HEK293 (cell line): Measurements from ENCODE around the gene NCKAP5L.
A peak's percentile ranks its signal among the peaks of the same experiment; 100 is the strongest.

ENCODE experiments used
- GLIS1 ChIP-seq: fragments of 450-650 bp; formaldehyde crosslinking; IDR thresholded peaks from 2 replicates; pipeline ENCODE4 v1.5.1; 2016; ENCODE audit warnings: missing biosample characterization, missing genetic modification characterization
- KLF8 ChIP-seq: fragments of 450-650 bp; formaldehyde crosslinking; IDR thresholded peaks from 2 replicates; pipeline ENCODE4 v1.5.1; 2016; ENCODE audit warnings: missing biosample characterization, missing genetic modification characterization
- KLF9 ChIP-seq: fragments of 450-650 bp; formaldehyde crosslinking; IDR thresholded peaks from 2 replicates; pipeline ENCODE4 v1.5.1; 2016; ENCODE audit warnings: missing biosample characterization, missing genetic modification characterization, low read depth
- MYNN ChIP-seq: fragments of 450-650 bp; formaldehyde crosslinking; IDR thresholded peaks from 2 replicates; pipeline ENCODE4 v1.5.1; 2016; ENCODE audit warnings: missing biosample characterization, missing genetic modification characterization, borderline replicate concordance
- MZF1 ChIP-seq: fragments of 450-650 bp; formaldehyde crosslinking; IDR thresholded peaks from 2 replicates; pipeline ENCODE4 v1.5.1; 2017; ENCODE audit warnings: missing biosample characterization, missing genetic modification characterization, borderline replicate concordance
- PRDM1 ChIP-seq: fragments of 450-650 bp; formaldehyde crosslinking; IDR thresholded peaks from 2 replicates; pipeline ENCODE4; 2016; ENCODE audit warnings: missing biosample characterization, missing genetic modification characterization
- WT1 ChIP-seq: fragments of 450-650 bp; formaldehyde crosslinking; IDR thresholded peaks from 2 replicates; pipeline ENCODE4 v1.5.1; 2016; ENCODE audit warnings: missing biosample characterization, missing genetic modification characterization
- ZFP69B ChIP-seq: fragments of 450-650 bp; formaldehyde crosslinking; IDR thresholded peaks from 2 replicates; pipeline ENCODE4 v1.5.1; 2016; ENCODE audit warnings: missing biosample characterization, missing genetic modification characterization
- ZNF121 ChIP-seq: fragments of 450-650 bp; formaldehyde crosslinking; IDR thresholded peaks from 2 replicates; pipeline ENCODE4 v1.5.1; 2016; ENCODE audit warnings: missing biosample characterization, missing genetic modification characterization
- ZNF155 ChIP-seq: fragments of 450-650 bp; formaldehyde crosslinking; IDR thresholded peaks from 2 replicates; pipeline ENCODE4 v1.5.1; 2016; ENCODE audit warnings: missing biosample characterization, missing genetic modification characterization
- ZNF2 ChIP-seq: fragments of 450-650 bp; formaldehyde crosslinking; IDR thresholded peaks from 2 replicates; pipeline ENCODE4 v1.5.1; 2016; ENCODE audit warnings: missing biosample characterization, missing genetic modification characterization
- ZNF221 ChIP-seq: fragments of 450-650 bp; formaldehyde crosslinking; IDR thresholded peaks from 2 replicates; pipeline ENCODE4 v1.5.1; 2017; ENCODE audit warnings: missing biosample characterization, missing genetic modification characterization, borderline replicate concordance
- ZNF37A ChIP-seq: fragments of 450-650 bp; IDR thresholded peaks from 2 replicates; pipeline ENCODE4 v1.5.1; 2018; ENCODE audit warnings: missing biosample characterization, missing genetic modification characterization
- ZNF426 ChIP-seq: fragments of 450-650 bp; formaldehyde crosslinking; IDR thresholded peaks from 2 replicates; pipeline ENCODE4 v1.5.1; 2017; ENCODE audit warnings: missing biosample characterization, missing genetic modification characterization, mild to moderate bottlenecking, inconsistent platforms, moderate library complexity
- ZNF561 ChIP-seq: fragments of 450-650 bp; IDR thresholded peaks from 2 replicates; pipeline ENCODE4 v1.5.1; 2018; ENCODE audit warnings: missing biosample characterization, missing genetic modification characterization, borderline replicate concordance
- ZNF600 ChIP-seq: fragments of 450-650 bp; formaldehyde crosslinking; IDR thresholded peaks from 2 replicates; pipeline ENCODE4 v1.5.1; 2016; ENCODE audit warnings: missing biosample characterization, missing genetic modification characterization
- ZNF791 ChIP-seq: fragments of 450-650 bp; formaldehyde crosslinking; IDR thresholded peaks from 2 replicates; pipeline ENCODE4 v1.5.1; 2016; ENCODE audit warnings: missing biosample characterization, missing genetic modification characterization
- ZNF843 ChIP-seq: fragments of 450-650 bp; formaldehyde crosslinking; IDR thresholded peaks from 2 replicates; pipeline ENCODE4 v1.5.1; 2016; ENCODE audit warnings: missing biosample characterization, missing genetic modification characterization
- TF ChIP-seq, protein P1 (sequence below): fragments of 450-650 bp; formaldehyde crosslinking; conservative IDR thresholded peaks from 2 replicates; pipeline ENCODE4 v1.5.1; 2016; ENCODE audit warnings: low read depth, missing biosample characterization, missing genetic modification characterization
- TF ChIP-seq, protein P2 (sequence below): fragments of 450-650 bp; formaldehyde crosslinking; IDR thresholded peaks from 2 replicates; pipeline ENCODE4 v1.5.0; 2017; ENCODE audit warnings: missing biosample characterization, missing genetic modification characterization, borderline replicate concordance
- TF ChIP-seq, protein P3 (sequence below): fragments of 450-650 bp; formaldehyde crosslinking; IDR thresholded peaks from 2 replicates; pipeline ENCODE4 v1.5.1; 2016; ENCODE audit warnings: missing biosample characterization, missing genetic modification characterization
- TF ChIP-seq, protein P4 (sequence below): fragments of 450-650 bp; formaldehyde crosslinking; IDR thresholded peaks from 2 replicates; pipeline ENCODE4 v1.5.1; 2016; ENCODE audit warnings: missing biosample characterization, missing genetic modification characterization, borderline replicate concordance
- TF ChIP-seq, protein P5 (sequence below): fragments of 450-650 bp; formaldehyde crosslinking; IDR thresholded peaks from 2 replicates; pipeline ENCODE4 v1.5.1; 2017; ENCODE audit warnings: missing biosample characterization, missing genetic modification characterization
- TF ChIP-seq, protein P6 (sequence below): fragments of 450-650 bp; formaldehyde crosslinking; IDR thresholded peaks from 2 replicates; pipeline ENCODE4 v1.5.1; 2016; ENCODE audit warnings: missing biosample characterization, missing genetic modification characterization
- TF ChIP-seq, protein P7 (sequence below): fragments of 450-650 bp; formaldehyde crosslinking; IDR thresholded peaks from 2 replicates; pipeline ENCODE4 v1.5.1; 2016; ENCODE audit warnings: missing biosample characterization, missing genetic modification characterization

The NCKAP5L gene

DNA sequence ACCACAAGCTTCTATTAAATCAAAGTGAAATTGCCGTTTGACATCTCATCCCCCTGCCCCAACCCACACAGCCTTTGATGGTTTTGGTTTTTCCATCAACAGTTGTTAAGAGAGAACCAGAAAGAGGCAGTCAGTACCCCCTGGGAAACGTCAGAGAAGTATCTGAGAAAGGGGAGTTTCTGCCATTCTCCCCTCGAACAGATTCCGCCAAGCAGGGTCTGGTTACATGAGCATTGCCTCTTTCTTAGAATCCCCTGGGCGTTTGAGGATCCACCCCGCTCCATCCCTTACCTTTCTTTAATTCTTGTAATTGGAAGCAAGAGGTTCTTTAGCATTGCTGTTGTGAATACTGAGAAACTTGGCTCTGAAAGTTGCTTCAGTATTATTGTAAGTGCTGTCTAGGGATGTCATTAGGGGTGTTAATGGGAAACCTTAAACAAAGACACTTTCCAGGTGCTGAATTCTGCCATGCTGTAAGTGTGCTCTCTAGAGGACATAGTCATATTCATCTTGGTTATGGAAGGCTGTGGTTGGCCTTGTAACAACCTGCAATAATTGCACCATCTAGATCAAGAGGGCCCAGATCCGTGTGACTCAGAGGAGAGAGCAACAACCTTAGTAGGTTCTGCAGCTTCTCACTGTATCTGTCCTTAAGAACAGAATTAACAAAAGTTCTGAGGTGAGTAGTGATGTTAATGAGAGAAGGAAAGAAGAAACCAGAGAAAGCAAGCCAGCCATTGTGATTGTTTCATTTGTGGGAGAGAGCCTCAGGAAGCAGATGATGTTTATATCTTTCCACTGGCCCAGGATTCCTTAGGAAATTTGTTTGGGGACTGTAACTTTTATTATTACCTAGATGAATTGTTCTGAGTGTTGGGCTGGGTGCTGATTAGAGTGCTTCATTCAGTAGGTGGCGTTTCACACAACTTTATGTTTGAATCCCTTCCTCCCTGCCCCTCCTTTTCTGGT, 77.9 kb downstream of the NCKAP5L start (continued):
- TF ChIP-seq, protein P1, sequence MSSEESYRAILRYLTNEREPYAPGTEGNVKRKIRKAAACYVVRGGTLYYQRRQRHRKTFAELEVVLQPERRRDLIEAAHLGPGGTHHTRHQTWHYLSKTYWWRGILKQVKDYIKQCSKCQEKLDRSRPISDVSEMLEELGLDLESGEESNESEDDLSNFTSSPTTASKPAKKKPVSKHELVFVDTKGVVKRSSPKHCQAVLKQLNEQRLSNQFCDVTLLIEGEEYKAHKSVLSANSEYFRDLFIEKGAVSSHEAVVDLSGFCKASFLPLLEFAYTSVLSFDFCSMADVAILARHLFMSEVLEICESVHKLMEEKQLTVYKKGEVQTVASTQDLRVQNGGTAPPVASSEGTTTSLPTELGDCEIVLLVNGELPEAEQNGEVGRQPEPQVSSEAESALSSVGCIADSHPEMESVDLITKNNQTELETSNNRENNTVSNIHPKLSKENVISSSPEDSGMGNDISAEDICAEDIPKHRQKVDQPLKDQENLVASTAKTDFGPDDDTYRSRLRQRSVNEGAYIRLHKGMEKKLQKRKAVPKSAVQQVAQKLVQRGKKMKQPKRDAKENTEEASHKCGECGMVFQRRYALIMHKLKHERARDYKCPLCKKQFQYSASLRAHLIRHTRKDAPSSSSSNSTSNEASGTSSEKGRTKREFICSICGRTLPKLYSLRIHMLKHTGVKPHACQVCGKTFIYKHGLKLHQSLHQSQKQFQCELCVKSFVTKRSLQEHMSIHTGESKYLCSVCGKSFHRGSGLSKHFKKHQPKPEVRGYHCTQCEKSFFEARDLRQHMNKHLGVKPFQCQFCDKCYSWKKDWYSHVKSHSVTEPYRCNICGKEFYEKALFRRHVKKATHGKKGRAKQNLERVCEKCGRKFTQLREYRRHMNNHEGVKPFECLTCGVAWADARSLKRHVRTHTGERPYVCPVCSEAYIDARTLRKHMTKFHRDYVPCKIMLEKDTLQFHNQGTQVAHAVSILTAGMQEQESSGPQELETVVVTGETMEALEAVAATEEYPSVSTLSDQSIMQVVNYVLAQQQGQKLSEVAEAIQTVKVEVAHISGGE (tag by site-specific recombination) = no peak
- TF ChIP-seq, protein P2, sequence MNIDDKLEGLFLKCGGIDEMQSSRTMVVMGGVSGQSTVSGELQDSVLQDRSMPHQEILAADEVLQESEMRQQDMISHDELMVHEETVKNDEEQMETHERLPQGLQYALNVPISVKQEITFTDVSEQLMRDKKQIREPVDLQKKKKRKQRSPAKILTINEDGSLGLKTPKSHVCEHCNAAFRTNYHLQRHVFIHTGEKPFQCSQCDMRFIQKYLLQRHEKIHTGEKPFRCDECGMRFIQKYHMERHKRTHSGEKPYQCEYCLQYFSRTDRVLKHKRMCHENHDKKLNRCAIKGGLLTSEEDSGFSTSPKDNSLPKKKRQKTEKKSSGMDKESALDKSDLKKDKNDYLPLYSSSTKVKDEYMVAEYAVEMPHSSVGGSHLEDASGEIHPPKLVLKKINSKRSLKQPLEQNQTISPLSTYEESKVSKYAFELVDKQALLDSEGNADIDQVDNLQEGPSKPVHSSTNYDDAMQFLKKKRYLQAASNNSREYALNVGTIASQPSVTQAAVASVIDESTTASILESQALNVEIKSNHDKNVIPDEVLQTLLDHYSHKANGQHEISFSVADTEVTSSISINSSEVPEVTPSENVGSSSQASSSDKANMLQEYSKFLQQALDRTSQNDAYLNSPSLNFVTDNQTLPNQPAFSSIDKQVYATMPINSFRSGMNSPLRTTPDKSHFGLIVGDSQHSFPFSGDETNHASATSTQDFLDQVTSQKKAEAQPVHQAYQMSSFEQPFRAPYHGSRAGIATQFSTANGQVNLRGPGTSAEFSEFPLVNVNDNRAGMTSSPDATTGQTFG = no peak
- TF ChIP-seq ZNF221 (tag by site-specific recombination) (no peak), ZNF426 (tag by site-specific recombination) (no peak), ZNF600 (peak; percentile 95), MZF1 (tag by site-specific recombination) (peak; percentile 80), KLF9 (tag by site-specific recombination) (no peak), KLF8 (no peak), ZNF791 (tag by site-specific recombination) (no peak), GLIS1 (no peak), ZNF843 (no peak), ZNF121 (tag by site-specific recombination) (no peak), MYNN (no peak), ZNF561 (tag by site-specific recombination) (0 out of 2 replicates have a peak, but pooled peaks have one; percentile 16), ZNF2 (no peak), WT1 (no peak), ZFP69B (tag by site-specific recombination) (peak; percentile 68; the same call in 1 of the 2 replicates), ZNF155 (tag by site-specific recombination) (no peak), ZNF37A (tag by site-specific recombination) (no peak), PRDM1 (tag by site-specific recombination) (peak; percentile 76; the same call in 1 of the 2 replicates)
- TF ChIP-seq, protein P3, sequence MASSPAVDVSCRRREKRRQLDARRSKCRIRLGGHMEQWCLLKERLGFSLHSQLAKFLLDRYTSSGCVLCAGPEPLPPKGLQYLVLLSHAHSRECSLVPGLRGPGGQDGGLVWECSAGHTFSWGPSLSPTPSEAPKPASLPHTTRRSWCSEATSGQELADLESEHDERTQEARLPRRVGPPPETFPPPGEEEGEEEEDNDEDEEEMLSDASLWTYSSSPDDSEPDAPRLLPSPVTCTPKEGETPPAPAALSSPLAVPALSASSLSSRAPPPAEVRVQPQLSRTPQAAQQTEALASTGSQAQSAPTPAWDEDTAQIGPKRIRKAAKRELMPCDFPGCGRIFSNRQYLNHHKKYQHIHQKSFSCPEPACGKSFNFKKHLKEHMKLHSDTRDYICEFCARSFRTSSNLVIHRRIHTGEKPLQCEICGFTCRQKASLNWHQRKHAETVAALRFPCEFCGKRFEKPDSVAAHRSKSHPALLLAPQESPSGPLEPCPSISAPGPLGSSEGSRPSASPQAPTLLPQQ (tag by site-specific recombination) = peak; percentile 71; the same call in 1 of the 2 replicates
- TF ChIP-seq, protein P4, sequence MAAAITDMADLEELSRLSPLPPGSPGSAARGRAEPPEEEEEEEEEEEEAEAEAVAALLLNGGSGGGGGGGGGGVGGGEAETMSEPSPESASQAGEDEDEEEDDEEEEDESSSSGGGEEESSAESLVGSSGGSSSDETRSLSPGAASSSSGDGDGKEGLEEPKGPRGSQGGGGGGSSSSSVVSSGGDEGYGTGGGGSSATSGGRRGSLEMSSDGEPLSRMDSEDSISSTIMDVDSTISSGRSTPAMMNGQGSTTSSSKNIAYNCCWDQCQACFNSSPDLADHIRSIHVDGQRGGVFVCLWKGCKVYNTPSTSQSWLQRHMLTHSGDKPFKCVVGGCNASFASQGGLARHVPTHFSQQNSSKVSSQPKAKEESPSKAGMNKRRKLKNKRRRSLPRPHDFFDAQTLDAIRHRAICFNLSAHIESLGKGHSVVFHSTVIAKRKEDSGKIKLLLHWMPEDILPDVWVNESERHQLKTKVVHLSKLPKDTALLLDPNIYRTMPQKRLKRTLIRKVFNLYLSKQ = no peak
- TF ChIP-seq, protein P5, sequence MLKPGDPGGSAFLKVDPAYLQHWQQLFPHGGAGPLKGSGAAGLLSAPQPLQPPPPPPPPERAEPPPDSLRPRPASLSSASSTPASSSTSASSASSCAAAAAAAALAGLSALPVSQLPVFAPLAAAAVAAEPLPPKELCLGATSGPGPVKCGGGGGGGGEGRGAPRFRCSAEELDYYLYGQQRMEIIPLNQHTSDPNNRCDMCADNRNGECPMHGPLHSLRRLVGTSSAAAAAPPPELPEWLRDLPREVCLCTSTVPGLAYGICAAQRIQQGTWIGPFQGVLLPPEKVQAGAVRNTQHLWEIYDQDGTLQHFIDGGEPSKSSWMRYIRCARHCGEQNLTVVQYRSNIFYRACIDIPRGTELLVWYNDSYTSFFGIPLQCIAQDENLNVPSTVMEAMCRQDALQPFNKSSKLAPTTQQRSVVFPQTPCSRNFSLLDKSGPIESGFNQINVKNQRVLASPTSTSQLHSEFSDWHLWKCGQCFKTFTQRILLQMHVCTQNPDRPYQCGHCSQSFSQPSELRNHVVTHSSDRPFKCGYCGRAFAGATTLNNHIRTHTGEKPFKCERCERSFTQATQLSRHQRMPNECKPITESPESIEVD = peak; percentile 71
- TF ChIP-seq, protein P6, sequence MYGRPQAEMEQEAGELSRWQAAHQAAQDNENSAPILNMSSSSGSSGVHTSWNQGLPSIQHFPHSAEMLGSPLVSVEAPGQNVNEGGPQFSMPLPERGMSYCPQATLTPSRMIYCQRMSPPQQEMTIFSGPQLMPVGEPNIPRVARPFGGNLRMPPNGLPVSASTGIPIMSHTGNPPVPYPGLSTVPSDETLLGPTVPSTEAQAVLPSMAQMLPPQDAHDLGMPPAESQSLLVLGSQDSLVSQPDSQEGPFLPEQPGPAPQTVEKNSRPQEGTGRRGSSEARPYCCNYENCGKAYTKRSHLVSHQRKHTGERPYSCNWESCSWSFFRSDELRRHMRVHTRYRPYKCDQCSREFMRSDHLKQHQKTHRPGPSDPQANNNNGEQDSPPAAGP (tag by site-specific recombination) = no peak
- TF ChIP-seq, protein P7, sequence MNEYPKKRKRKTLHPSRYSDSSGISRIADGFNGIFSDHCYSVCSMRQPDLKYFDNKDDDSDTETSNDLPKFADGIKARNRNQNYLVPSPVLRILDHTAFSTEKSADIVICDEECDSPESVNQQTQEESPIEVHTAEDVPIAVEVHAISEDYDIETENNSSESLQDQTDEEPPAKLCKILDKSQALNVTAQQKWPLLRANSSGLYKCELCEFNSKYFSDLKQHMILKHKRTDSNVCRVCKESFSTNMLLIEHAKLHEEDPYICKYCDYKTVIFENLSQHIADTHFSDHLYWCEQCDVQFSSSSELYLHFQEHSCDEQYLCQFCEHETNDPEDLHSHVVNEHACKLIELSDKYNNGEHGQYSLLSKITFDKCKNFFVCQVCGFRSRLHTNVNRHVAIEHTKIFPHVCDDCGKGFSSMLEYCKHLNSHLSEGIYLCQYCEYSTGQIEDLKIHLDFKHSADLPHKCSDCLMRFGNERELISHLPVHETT (tag by site-specific recombination) = no peak
